ENCODE measurements around the gene BAG2.

- TF ChIP-seq CTCF (conservative IDR thresholded peaks at IDR 0.05; ENCODE audit: low read length) (no peak), EZH2phosphoT487 (IDR thresholded peaks at IDR 0.05; ENCODE audit: borderline replicate concordance) (no peak)
Observed at GRCh38 chr6:57141451-57142177, 30.5 kb upstream of the BAG2 start.
